Transverse colon (tissue), 4 donors: Measurements from ENCODE around the gene LPIN3. TPM values are rescaled to one million over a fixed set of nuclear protein-coding genes. Genes with fewer than 3 reads are reported as not detected.

Experiments
- DNase-seq: peaks from one replicate; pipeline ENCODE4 v3.0.0-alpha.2; 2019
- H3K27ac ChIP-seq, 4 donors: fragments of 200-600 bp; sonication (generic); 2 replicates each; pipeline ENCODE4 v1.5.1; 2016 to 2018; ENCODE audit warnings: inconsistent platforms in 4 of 4
- H3K27me3 ChIP-seq: fragments of 200-600 bp; sonication (generic); 2 replicates; pipeline ENCODE4 v1.5.1; 2017; ENCODE audit warnings: inconsistent platforms
- H3K36me3 ChIP-seq, 4 donors: fragments of 200-600 bp; sonication (generic); 2 replicates each; pipeline ENCODE4 v1.5.1; 2017 to 2019; ENCODE audit warnings: inconsistent platforms in 4 of 4
- H3K4me1 ChIP-seq, 4 donors: fragments of 200-600 bp; sonication (generic); 2 replicates each; pipeline ENCODE4 v1.5.1; 2017 to 2020; ENCODE audit warnings: inconsistent platforms in 4 of 4
- H3K4me3 ChIP-seq, 4 donors: fragments of 200-600 bp; sonication (generic); 1 replicate in 1 of 4; 2 replicates in 3 of 4; pipeline versions ENCODE4 v1.5.1 to v1.6.1; 2017 to 2019; ENCODE audit warnings: inconsistent platforms in 4 of 4
- H3K9me3 ChIP-seq, 2 donors: fragments of 200-600 bp; sonication (generic); 2 replicates each; pipeline ENCODE4 v1.5.1; 2017 to 2019; ENCODE audit warnings: inconsistent platforms in 2 of 2
- EP300 ChIP-seq: sonication (generic); formaldehyde crosslinking; IDR thresholded peaks from one replicate; pipeline ENCODE4 v1.6.1; 2017; ENCODE audit warnings: antibody characterized with exemption, low read depth
- POLR2A ChIP-seq: fragments of 450-650 bp; IDR thresholded peaks from one replicate; pipeline ENCODE4 v1.6.1; 2016; ENCODE audit warnings: antibody characterized with exemption, mild to moderate bottlenecking, moderate library complexity
- POLR2AphosphoS5 ChIP-seq, 3 donors: sonication (generic); formaldehyde crosslinking; IDR thresholded peaks; one replicate each; pipeline ENCODE4 v1.6.1; 2016; ENCODE audit warnings: antibody characterized with exemption in 3 of 3
- WGBS, 2 donors: methylation state at CpG; one replicate each; pipeline ENCODE4 v1.1.5; 2018; ENCODE audit warnings: low coverage in 1 of 2; 5-methylcytosine and 5-hydroxymethylcytosine counted together
- in situ Hi-C, 4 donors: fragments of 200-750 bp; cut with MboI; loops; one replicate each; pipeline versions ENCODE4 v1.15.0 to v1.15.1; 2017; ENCODE audit warnings: low sequenced_read_pairs in 3 of 4, low pct_ligation_motif_present in 1 of 4, low pct_unique_long_range_greater_than_20kb in 1 of 4
- intact Hi-C: fragments of 100-400 bp; cut with DNase I; formaldehyde crosslinking; loops from one replicate; pipeline ENCODE4 v1.15.1; 2023; ENCODE audit warnings: low total_unique reads
- total RNA-seq, 4 donors: library from RNA; depleted of rRNA; stranded (reverse); fragments of >200 nt; gene quantifications; one replicate each; pipeline ENCODE4 v1.1.0, GENCODE V29; 2016
- TF ChIP-seq, protein P1 (sequence below), 5 experiments: fragments of 200-600 bp in 3 of 5; fragments of 450-650 bp in 2 of 5; sonication (generic) in 3 of 5; IDR thresholded peaks; 1 replicate in 2 of 5; 2 replicates in 3 of 5; pipeline ENCODE4 v1.5.1; 2016 to 2017; ENCODE audit warnings: antibody characterized with exemption in 5 of 5, inconsistent platforms in 3 of 5, mild to moderate bottlenecking in 2 of 5, moderate library complexity in 1 of 5

The LPIN3 gene
- total RNA-seq, 4 donors from 2014 or later: 96.9 to 263 (median 134) TPM

DNA sequence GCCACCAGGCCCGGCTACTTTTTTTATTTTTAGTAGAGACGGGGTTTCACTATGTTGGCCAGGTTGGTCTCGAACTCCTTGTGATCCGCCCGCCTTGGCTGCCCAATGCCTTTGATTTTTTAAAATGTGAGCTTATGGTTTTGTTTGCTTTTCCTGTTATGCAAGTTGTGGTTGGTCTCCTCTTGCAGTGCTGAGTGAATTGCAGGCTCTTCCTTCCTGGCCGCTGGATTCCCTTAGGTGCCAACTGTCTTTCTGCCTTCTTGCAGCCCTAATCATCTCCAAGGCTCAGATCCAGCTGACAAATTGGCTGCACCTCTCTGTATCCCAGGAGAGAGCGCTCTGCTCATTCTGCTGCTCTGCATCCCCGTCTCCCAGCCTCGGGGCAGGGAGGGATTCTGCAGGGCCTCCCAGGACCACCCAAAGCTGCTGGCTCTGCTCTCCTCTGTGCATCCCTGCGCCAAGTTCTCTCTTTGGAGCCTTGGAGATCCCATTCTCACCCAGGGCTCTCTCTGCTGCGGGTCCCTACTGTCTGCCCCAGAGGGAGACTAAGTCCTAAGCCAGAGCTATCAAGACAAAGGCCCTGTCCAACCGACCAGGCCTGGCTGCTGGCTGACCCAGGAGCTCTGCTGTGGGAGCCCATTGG is 40.1 kb downstream of the LPIN3 start:
- TF ChIP-seq POLR2AphosphoS5 (IDR thresholded peaks at IDR 0.05) (no peak), EP300 (no peak), POLR2A (no peak)
- TF ChIP-seq, protein P1, sequence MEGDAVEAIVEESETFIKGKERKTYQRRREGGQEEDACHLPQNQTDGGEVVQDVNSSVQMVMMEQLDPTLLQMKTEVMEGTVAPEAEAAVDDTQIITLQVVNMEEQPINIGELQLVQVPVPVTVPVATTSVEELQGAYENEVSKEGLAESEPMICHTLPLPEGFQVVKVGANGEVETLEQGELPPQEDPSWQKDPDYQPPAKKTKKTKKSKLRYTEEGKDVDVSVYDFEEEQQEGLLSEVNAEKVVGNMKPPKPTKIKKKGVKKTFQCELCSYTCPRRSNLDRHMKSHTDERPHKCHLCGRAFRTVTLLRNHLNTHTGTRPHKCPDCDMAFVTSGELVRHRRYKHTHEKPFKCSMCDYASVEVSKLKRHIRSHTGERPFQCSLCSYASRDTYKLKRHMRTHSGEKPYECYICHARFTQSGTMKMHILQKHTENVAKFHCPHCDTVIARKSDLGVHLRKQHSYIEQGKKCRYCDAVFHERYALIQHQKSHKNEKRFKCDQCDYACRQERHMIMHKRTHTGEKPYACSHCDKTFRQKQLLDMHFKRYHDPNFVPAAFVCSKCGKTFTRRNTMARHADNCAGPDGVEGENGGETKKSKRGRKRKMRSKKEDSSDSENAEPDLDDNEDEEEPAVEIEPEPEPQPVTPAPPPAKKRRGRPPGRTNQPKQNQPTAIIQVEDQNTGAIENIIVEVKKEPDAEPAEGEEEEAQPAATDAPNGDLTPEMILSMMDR (IDR thresholded peaks at IDR 0.05): no peak
- in situ Hi-C loops (no loop called here), intact Hi-C loops (no loop called here)
- no peak for DNase-seq
- no peaks in the 10 kb centered on the region for H3K36me3 ChIP-seq
- no peak overlapping the region for H3K4me3 ChIP-seq
- H3K27ac ChIP-seq: no peak overlapping the region
- H3K4me1 ChIP-seq: no peaks in the 10 kb centered on the region
- H3K27me3 ChIP-seq: no peaks in the 10 kb centered on the region
- 72 to 87% methylated on average over 5 to 12 of the region's 12 CpGs for WGBS, 2 donors
- no peaks in the 10 kb centered on the region for H3K9me3 ChIP-seq

DNA sequence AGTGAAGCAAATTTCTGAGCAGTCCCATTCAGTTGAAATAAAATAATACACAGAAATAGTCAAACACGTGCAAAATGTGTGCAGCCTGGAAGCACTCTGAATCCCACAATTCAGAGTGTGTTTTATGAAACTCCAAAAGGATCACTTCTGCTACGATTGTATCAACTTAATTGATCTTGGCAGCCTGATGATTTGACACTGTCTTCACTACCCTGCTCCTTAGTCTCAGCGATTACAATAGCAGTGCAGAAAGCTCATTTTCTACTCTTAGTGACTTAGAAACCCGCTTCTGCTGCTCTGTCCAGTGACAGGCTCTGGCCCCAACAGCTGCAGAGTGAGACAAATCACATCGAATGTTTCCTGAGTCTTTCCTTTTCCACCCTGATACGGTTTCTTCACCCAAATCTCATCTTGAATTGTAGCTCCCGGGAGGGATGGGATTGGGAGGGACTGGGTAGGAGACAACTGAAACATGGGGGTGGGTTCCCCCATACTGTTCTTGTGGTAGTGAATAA is 42.2 kb downstream of the LPIN3 start:
- in situ Hi-C loops: no loop called here
- Histone ChIP-seq H3K27me3 (no peaks in the 10 kb centered on the region), H3K9me3 (no peaks in the 10 kb centered on the region), H3K4me3 (no peak overlapping the region), H3K36me3 (no peaks in the 10 kb centered on the region), H3K27ac (no peak overlapping the region), H3K4me1 (peaks cover 0 to 4% (median 0%) of the 10 kb centered on the region in 4 donors)
- TF ChIP-seq POLR2A (no peak), POLR2AphosphoS5 (IDR thresholded peaks at IDR 0.05) (no peak), EP300 (no peak)
- TF ChIP-seq, protein P1 (IDR thresholded peaks at IDR 0.05): no peak
- intact Hi-C loops: no loop called here
- no peak for DNase-seq
- WGBS, 2 donors: 73 to 83% methylated on average over 1 to 7 of the region's 7 CpGs

DNA sequence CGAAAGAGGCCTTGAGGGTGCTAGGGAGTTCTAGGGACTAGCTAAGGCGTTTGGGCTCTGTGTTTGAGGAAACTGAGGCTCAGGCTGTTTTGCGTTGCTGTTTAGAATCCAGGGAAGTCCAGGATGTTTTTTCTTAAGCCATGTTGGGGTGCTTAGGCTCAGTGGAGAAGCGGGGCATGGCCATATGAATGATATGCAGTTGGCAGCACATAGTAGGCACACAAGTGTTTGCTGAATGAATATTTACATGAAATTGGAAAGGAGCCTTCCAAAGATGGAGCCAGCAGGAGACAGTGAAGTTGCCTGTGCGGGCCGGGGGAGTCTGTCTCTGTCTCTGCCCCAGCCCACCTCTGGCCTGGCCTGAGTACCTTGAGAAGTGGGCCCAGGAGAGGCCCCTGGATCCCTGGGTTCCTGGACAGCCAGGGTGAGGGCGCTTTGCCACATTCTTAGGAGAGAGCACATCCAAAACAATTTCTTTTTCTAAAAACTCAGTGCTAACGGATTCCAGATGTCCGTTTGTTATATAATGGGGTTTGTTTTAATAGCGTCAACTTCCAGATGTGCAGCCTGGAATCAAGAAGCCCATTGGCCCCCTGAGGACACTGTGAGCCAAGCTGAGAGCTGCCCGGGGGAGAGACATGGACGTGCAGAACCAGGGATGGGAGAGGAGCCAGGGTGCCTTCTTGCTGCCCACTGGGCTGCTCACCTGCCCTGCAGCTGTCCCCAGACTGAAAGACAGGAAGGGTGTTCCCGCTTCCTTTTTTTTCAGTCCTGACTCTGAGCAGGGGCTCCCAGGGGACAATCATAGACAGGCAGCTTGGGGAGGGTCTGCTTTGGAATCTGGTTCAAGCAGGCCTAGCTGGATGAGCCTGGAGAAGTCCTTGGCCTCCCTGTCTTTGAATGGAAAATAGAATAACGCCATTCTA is 46.1 kb downstream of the LPIN3 start:
- WGBS, 2 donors: 79 to 83% methylated on average over 3 to 14 of the region's 14 CpGs
- Histone ChIP-seq H3K27ac (no peak overlapping the region), H3K4me3 (no peak overlapping the region), H3K9me3 (no peaks in the 10 kb centered on the region), H3K36me3 (no peaks in the 10 kb centered on the region), H3K27me3 (no peaks in the 10 kb centered on the region), H3K4me1 (peaks cover 0 to 4% (median 0%) of the 10 kb centered on the region in 4 donors)
- TF ChIP-seq POLR2A: no peak
- TF ChIP-seq EP300: no peak
- TF ChIP-seq POLR2AphosphoS5 (IDR thresholded peaks at IDR 0.05): no peak
- TF ChIP-seq, protein P1 (IDR thresholded peaks at IDR 0.05): no peak
- intact Hi-C loops (no loop called here), in situ Hi-C loops (no loop called here)
- DNase-seq: no peak

DNA sequence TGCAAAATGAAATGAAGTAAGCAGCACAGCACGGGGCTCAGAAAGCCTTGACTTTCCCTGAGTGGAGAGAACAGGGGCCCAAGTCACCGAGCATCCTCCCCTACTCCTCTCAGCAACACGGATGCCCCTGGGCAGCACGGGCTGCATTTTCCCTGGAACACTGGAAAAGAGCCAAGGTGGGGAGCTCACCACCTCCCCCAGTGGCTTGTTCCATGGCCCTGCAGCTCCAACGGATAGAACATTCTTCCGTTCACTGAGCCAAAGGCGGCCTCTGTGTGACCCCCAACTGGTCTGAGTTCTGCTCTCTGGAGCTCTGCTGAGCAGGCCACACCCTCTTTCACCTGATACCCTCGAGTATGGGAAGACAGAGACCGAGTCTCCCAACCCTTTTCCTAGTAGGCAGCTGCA is 46.8 kb downstream of the LPIN3 start:
- H3K36me3 ChIP-seq: no peaks in the 10 kb centered on the region
- H3K27me3 ChIP-seq: no peaks in the 10 kb centered on the region
- H3K27ac ChIP-seq: no peak overlapping the region
- TF ChIP-seq POLR2A (no peak), POLR2AphosphoS5 (IDR thresholded peaks at IDR 0.05) (no peak), EP300 (no peak)
- TF ChIP-seq, protein P1 (IDR thresholded peaks at IDR 0.05): no peak
- in situ Hi-C loops: no loop called here
- H3K4me3 ChIP-seq: no peak overlapping the region
- 63% methylated on average over 9 of the region's 9 CpGs; no CpG with 5 or more reads in 1 of the 2 donors for WGBS, 2 donors
- peaks cover 0 to 4% (median 0%) of the 10 kb centered on the region in 4 donors for H3K4me1 ChIP-seq
- intact Hi-C loops: no loop called here
- no peaks in the 10 kb centered on the region for H3K9me3 ChIP-seq
- no peak for DNase-seq
